CD4-positive, alpha-beta T cell treated with Interleukin-1 beta for 1 hour (primary cell): Measurements from ENCODE around the gene LITAFD.
"Not testable (repeated sequence)": the region's sequence is repeated elsewhere in the genome, so short reads cannot be mapped to it uniquely, and the experiment has no call there.

ENCODE experiments used
- DNase-seq, 2 donors: peaks; one replicate each; pipeline ENCODE4 v3.0.0-alpha.2; 2020 to 2022

The LITAFD gene

GRCh38 chr16:8858994-8859912, 22.9 kb upstream of the LITAFD start:
- DNase-seq = no peak

- DNase-seq = no peak
Observed at GRCh38 chr16:8859913-8860881, 22.0 kb upstream of the LITAFD start.

- no peak for DNase-seq
Observed at GRCh38 chr16:8861563-8862308, 20.4 kb upstream of the LITAFD start.

DNA sequence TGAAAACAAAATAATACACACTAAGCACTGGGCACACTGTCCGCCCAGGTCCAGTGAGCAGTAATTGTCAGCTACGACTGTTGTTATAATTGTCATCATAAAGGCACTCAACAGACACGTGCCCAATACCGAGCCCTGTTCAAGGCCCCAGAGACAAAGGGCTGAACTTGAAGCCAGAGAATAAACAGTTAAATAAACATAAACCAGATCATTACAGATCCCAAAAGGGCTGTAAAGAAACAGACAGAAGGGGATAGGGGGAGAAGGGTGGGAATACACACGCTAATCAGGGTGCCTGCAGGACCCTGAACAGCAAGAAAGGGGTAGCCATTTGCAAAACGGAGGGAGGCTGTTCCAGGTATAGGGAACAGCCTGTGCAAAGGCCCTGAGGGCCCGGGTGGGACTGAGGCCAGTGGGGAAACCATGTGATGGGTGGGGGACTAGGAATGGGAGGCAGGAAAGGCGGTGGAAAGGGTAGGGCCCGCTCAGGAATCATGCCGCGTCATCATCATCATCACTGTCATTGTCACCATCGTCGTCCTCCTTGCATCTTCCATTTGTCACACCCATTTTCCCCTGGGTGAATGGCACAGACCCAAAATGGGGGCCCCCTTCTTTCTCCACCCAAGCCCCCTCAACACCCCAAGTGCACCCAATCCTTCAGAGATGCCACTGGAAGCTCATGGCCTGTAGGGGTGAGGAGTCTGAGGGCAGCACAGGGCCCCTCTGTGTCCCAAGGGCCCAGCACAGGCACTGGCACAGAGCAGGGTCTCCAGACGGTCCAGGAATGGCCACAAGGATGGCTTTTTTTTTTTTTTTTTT, 19.6 kb upstream of the LITAFD start:
- DNase-seq = no peak

DNA sequence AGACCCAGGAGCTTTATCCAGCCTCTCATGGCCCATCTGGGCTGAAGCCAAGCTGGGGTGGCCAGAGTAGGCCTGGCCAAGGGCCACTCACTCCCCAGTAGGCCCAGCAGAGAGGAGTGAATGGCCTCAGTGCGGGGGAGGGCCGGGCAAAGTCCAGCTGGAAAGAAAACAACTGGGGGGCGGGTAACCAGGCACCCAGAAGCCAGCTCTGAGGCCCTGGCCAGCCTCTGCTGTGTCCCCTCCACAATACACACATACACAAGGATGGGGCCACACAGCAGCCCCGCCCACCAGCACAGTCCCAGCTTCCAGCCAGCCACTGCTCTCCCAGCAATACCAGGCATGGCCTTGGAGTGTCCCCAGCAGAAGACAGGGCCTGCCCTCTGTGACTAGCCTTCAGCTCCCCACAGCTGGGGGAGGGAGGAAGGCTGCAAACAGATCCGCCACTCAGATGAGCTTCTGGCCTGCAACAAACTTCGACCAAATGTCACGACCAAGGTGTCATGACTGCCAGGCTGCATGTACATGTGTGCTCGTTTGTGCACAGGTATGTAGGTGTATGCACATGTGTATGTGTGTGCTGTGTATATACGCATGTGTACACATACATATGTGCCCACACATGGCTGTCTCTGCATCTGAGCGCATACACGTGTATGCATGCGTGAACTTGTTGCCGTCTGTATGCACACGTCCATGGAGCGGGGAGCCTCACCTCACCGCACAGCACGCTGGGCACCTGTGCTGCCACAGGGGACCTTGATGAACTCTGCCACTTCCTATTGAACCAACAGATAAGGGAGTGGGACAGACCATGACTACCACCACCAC, 18.3 kb upstream of the LITAFD start:
- DNase-seq = no peak

- no peak for DNase-seq
Observed at GRCh38 chr16:8864480-8865110, 17.6 kb upstream of the LITAFD start.

- no peak for DNase-seq
Observed at GRCh38 chr16:8865145-8865882, 16.8 kb upstream of the LITAFD start.

DNA sequence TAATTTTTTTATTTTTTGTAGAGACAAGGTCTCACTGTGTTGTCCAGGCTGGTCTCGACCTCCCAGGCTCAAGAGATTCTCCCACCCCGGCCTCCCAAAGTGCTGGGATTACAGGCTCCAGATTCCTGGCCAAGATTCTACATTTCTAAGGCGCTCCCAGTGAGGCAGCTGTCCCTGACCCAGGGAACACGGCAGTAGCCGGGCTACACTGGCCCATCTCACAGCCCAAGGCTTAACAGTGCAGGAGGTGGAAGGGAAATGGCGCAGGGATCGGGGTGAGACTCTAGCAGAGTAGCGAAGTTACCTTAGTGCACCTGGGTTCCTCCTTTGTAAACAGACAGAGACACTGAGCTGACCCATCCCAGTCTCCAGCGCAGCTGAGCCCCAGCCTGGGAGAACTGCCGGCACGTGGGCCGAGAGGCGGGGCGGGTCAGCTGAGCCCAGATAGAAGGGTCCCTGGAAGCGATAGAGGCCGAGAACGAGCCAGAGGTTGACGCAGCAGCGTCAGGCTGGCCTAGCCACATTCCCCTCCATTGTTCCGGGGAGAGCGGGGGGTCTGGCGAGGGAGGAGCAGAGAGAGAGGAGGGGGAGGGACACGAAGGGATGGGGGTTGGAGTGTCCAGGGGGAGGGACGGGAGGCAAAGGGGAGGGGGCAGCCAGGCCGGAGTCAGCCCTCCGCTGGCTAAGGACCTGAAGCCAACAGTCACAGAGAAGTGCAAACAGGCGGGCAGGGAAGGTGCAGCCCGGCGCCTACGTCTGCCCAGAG, 15.8 kb upstream of the LITAFD start:
- DNase-seq = no peak

- no peak for DNase-seq
Observed at GRCh38 chr16:8866884-8867215, 15.3 kb upstream of the LITAFD start.

GRCh38 chr16:8867216-8867931, 14.8 kb upstream of the LITAFD start:
- DNase-seq = no peak

- peak; percentile 49 to 66 for DNase-seq
Observed at GRCh38 chr16:8867932-8868415, 14.2 kb upstream of the LITAFD start.

GRCh38 chr16:8868416-8869211, 13.5 kb upstream of the LITAFD start, which contains the start of gene CARHSP1:
Gene CARHSP1 (minus strand): TSS chr16:8869006. CDS start chr16:8859328, 9,678 bp downstream.
- peak; percentile 81 to 84 for DNase-seq

GRCh38 chr16:8869212-8869987, 12.8 kb upstream of the LITAFD start:
- DNase-seq = no peak

- not testable (repeated sequence) for DNase-seq
Observed at GRCh38 chr16:8869988-8870241, 12.2 kb upstream of the LITAFD start.

DNA sequence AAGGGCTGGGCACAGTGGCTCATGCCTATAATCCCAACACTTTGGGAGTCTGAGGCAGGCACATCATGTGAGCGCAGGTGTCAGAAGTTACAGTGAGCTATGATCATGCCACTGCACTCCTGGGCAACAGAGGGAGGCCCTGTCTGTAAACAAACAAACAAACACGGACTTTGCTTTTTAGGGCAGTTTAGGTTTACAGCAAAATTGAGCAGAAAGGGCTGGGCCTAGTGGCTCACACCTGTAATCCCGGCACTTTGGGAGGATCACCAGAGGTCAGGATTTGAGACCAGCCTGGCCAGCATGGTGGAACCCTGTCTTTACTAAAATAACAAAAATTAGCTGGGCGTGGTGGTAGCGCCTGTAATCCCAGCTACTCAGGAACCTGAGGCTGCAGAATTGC, 10.1 kb upstream of the LITAFD start:
- no peak for DNase-seq
